Gastroesophageal sphincter (tissue), 4 donors: ENCODE measurements around the gene RAET1E. TPM values are rescaled to one million over a fixed set of nuclear protein-coding genes. Genes with fewer than 3 reads are reported as not detected.

Experiments
- ATAC-seq: fragments of 150-250 bp; one replicate; pipeline ENCODE4 v1.9.1; 2016; ENCODE audit warnings: mild to moderate bottlenecking, moderate library complexity
- H3K27ac ChIP-seq, 4 donors: fragments of 200-600 bp; sonication (generic) in 3 of 4; 1 replicate in 3 of 4; 2 replicates in 1 of 4; pipeline ENCODE4 v1.5.1; 2016 to 2019
- H3K27me3 ChIP-seq: fragments of 200-600 bp; sonication (generic); one replicate; pipeline ENCODE4 v1.5.1; 2019
- H3K36me3 ChIP-seq, 2 donors: fragments of 200-600 bp; sonication (generic); one replicate each; pipeline ENCODE4 v1.5.1; 2019; ENCODE audit warnings: control low read depth in 1 of 2
- H3K4me1 ChIP-seq, 3 donors: fragments of 200-600 bp; sonication (generic); 1 replicate in 2 of 3; 2 replicates in 1 of 3; pipeline ENCODE4 v1.5.1; 2016 to 2019; ENCODE audit warnings: control low read depth in 2 of 3
- H3K4me3 ChIP-seq, 2 donors: fragments of 200-600 bp; sonication (generic); one replicate each; pipeline ENCODE4 v1.5.1; 2019; ENCODE audit warnings: mild to moderate bottlenecking in 1 of 2, moderate library complexity in 1 of 2
- H3K9me3 ChIP-seq, 3 donors: fragments of 200-600 bp; sonication (generic); one replicate each; pipeline ENCODE4 v1.5.1; 2017 to 2019; ENCODE audit warnings: control low read depth in 2 of 3
- EP300 ChIP-seq: sonication (generic); formaldehyde crosslinking; IDR thresholded peaks from one replicate; pipeline ENCODE4 v1.6.1; 2017; ENCODE audit warnings: antibody characterized with exemption, mild to moderate bottlenecking
- POLR2A ChIP-seq, 2 donors: fragments of 450-650 bp; IDR thresholded peaks; one replicate each; pipeline ENCODE4 v1.6.1; 2017; ENCODE audit warnings: antibody characterized with exemption in 2 of 2, mild to moderate bottlenecking in 2 of 2, moderate library complexity in 1 of 2
- POLR2AphosphoS5 ChIP-seq: sonication (generic); formaldehyde crosslinking; IDR thresholded peaks from one replicate; pipeline ENCODE4 v1.6.1; 2017; ENCODE audit warnings: antibody characterized with exemption
- WGBS, 2 donors: methylation state at CpG; one replicate each; pipeline ENCODE4 v1.1.5; 2018; ENCODE audit warnings: low coverage in 1 of 2; 5-methylcytosine and 5-hydroxymethylcytosine counted together
- total RNA-seq, 4 donors: library from RNA; depleted of rRNA; stranded (reverse); fragments of >200 nt; gene quantifications; one replicate each; pipeline ENCODE4 v1.1.0, GENCODE V29; 2016
- TF ChIP-seq, protein P1 (sequence below), 4 experiments: fragments of 200-600 bp in 2 of 4; fragments of 450-650 bp in 2 of 4; sonication (generic) in 1 of 4; IDR thresholded peaks; one replicate each; pipeline ENCODE4 v1.5.1; 2017 to 2019; ENCODE audit warnings: antibody characterized with exemption in 4 of 4, mild to moderate bottlenecking in 2 of 4, moderate library complexity in 2 of 4

RAET1E gene
- total RNA-seq, 4 donors from 2014 or later, result 0.69 TPM; not detected in 3

GRCh38 chr6:149861603-149862423 is 36.1 kb downstream of the RAET1E start:
- TF ChIP-seq, protein P1, sequence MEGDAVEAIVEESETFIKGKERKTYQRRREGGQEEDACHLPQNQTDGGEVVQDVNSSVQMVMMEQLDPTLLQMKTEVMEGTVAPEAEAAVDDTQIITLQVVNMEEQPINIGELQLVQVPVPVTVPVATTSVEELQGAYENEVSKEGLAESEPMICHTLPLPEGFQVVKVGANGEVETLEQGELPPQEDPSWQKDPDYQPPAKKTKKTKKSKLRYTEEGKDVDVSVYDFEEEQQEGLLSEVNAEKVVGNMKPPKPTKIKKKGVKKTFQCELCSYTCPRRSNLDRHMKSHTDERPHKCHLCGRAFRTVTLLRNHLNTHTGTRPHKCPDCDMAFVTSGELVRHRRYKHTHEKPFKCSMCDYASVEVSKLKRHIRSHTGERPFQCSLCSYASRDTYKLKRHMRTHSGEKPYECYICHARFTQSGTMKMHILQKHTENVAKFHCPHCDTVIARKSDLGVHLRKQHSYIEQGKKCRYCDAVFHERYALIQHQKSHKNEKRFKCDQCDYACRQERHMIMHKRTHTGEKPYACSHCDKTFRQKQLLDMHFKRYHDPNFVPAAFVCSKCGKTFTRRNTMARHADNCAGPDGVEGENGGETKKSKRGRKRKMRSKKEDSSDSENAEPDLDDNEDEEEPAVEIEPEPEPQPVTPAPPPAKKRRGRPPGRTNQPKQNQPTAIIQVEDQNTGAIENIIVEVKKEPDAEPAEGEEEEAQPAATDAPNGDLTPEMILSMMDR (IDR thresholded peaks at IDR 0.05), result no peak
- TF ChIP-seq EP300 (no peak), POLR2AphosphoS5 (no peak), POLR2A (IDR thresholded peaks at IDR 0.05) (no peak)
- ATAC-seq, result no peak
- Histone ChIP-seq H3K9me3 (no peaks in the 10 kb centered on the region), H3K36me3 (no peaks in the 10 kb centered on the region), H3K27ac (no peak overlapping the region), H3K4me3 (no peak overlapping the region), H3K27me3 (no peaks in the 10 kb centered on the region), H3K4me1 (peaks cover 0 to 38% (median 5%) of the 10 kb centered on the region in 3 donors)
- WGBS, 2 donors, result 86 to 89% methylated on average over 10 to 14 of the region's 14 CpGs

GRCh38 chr6:149860834-149861602 is 36.9 kb downstream of the RAET1E start:
- Histone ChIP-seq H3K36me3 (no peaks in the 10 kb centered on the region), H3K4me3 (no peak overlapping the region), H3K4me1 (peaks cover 0 to 38% (median 5%) of the 10 kb centered on the region in 3 donors), H3K27me3 (no peaks in the 10 kb centered on the region), H3K9me3 (no peaks in the 10 kb centered on the region), H3K27ac (no peak overlapping the region)
- TF ChIP-seq, protein P1 (IDR thresholded peaks at IDR 0.05), result no peak
- TF ChIP-seq POLR2A (IDR thresholded peaks at IDR 0.05), result no peak
- no peak for TF ChIP-seq EP300
- TF ChIP-seq POLR2AphosphoS5, result no peak
- ATAC-seq, result no peak
- WGBS, 2 donors, result 95% methylated on average over 4 to 10 of the region's 14 CpGs

GRCh38 chr6:149860513-149860833 is 37.4 kb downstream of the RAET1E start:
- TF ChIP-seq POLR2AphosphoS5 (no peak), EP300 (no peak), POLR2A (IDR thresholded peaks at IDR 0.05) (no peak)
- TF ChIP-seq, protein P1 (IDR thresholded peaks at IDR 0.05), result no peak
- Histone ChIP-seq H3K27me3 (no peaks in the 10 kb centered on the region), H3K9me3 (no peaks in the 10 kb centered on the region), H3K36me3 (no peaks in the 10 kb centered on the region), H3K27ac (no peak overlapping the region), H3K4me3 (no peak overlapping the region), H3K4me1 (peaks cover 0 to 42% (median 5%) of the 10 kb centered on the region in 3 donors)
- 98% methylated on average over 5 of the region's 5 CpGs; no CpG with 5 or more reads in 1 of the 2 donors for WGBS, 2 donors
- ATAC-seq, result no peak

DNA sequence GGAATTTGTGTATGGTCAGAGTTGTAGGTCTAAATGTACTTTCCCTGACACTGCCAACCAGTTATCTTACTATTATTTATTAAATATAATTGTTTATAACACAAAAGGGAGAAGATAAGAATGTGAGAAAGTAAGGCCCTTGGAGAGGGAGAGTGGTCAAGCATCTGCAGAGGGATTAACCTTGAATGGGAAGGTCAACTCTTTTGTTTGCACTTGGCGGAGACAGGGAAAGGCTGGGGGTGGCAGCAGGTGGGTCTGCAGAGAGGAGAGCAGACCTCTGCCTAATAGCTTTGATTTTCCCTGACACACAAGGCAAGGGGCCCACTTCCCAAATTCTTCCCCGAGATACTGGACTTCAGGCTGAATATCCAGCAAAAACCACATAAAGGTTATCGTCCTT is 38.0 kb downstream of the RAET1E start:
- TF ChIP-seq POLR2AphosphoS5, result no peak
- no peak for TF ChIP-seq EP300
- TF ChIP-seq POLR2A (IDR thresholded peaks at IDR 0.05), result no peak
- TF ChIP-seq, protein P1 (IDR thresholded peaks at IDR 0.05), result no peak
- Histone ChIP-seq H3K4me3 (no peak overlapping the region), H3K4me1 (peaks cover 0 to 44% (median 5%) of the 10 kb centered on the region in 3 donors), H3K9me3 (no peaks in the 10 kb centered on the region), H3K36me3 (no peaks in the 10 kb centered on the region), H3K27ac (no peak overlapping the region), H3K27me3 (no peaks in the 10 kb centered on the region)
- WGBS, 2 donors, result 85 to 97% methylated on average over 3 of the region's 3 CpGs
- ATAC-seq, result no peak
